ENCODE data around the gene PLB1. TPM values are rescaled to one million over a fixed set of nuclear protein-coding genes. Genes with fewer than 3 reads are reported as not detected.

The PLB1 gene
- total RNA-seq, 1 experiment from 2014 or later, result 0.44 TPM

GRCh38 chr2:28688818-28689217 lies 193.0 kb downstream of the PLB1 start:
- ChIA-PET CTCF (no interaction called here), POLR2A (no interaction called here)
- DNase-seq (ENCODE audit: low spot score), result no peak
- H3K9me3 Mint-ChIP-seq, result peaks cover 13% of the 10 kb centered on the region
- H3K4me1 Mint-ChIP-seq, result peaks cover 6% of the 10 kb centered on the region
- no peaks in the 10 kb centered on the region; the same call in 1 of the 2 replicates for H3K27me3 Mint-ChIP-seq (ENCODE audit: low read depth)
- H3K36me3 Mint-ChIP-seq, result no peaks in the 10 kb centered on the region
- no peak overlapping the region for H3K27ac Mint-ChIP-seq
- no peak overlapping the region for H3K4me3 Mint-ChIP-seq
- TF ChIP-seq GRHL2 (CRISPR knock-in tag; IDR thresholded peaks at IDR 0.05; ENCODE audit: insufficient replicate concordance, severe bottlenecking) (no peak), NR2C2 (CRISPR knock-in tag; IDR thresholded peaks at IDR 0.05) (no peak), TP53 (CRISPR knock-in tag; IDR thresholded peaks at IDR 0.05) (no peak), ATF2 (CRISPR knock-in tag; IDR thresholded peaks at IDR 0.05; ENCODE audit: borderline replicate concordance, low read depth) (no peak), SMAD3 (CRISPR knock-in tag; IDR thresholded peaks at IDR 0.05; ENCODE audit: borderline replicate concordance) (no peak), ERG (CRISPR knock-in tag; IDR thresholded peaks at IDR 0.05) (no peak), ZNF396 (CRISPR knock-in tag; IDR thresholded peaks at IDR 0.05; ENCODE audit: borderline replicate concordance) (no peak), GTF2I (CRISPR knock-in tag; conservative IDR thresholded peaks at IDR 0.05) (no peak), CREM (CRISPR knock-in tag; IDR thresholded peaks at IDR 0.05) (no peak)
- ATAC-seq, result no peak

DNA sequence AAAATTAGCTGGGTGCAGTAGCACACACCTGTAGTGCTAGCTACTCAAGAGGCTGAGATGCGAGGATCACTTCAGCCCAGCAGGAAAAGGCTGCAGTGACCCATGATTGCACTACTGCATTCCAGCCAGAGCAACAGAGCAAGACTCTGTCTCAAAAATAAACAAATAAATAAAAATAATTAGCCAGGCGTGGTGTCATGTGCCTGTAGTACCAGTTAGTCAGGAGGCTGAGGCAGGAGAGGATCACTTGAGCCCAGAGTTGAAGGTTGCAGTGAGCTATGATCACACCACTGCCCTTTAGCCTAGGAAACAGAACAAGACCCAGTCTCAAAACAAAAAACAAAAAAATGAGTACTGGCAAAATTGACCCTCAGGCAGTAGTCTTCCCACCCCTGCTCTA lies 193.9 kb downstream of the PLB1 start:
- POLR2A ChIA-PET, result no interaction called here
- peaks cover 6% of the 10 kb centered on the region for H3K4me1 Mint-ChIP-seq
- no peak overlapping the region for H3K27ac Mint-ChIP-seq
- H3K4me3 Mint-ChIP-seq, result no peak overlapping the region
- no peaks in the 10 kb centered on the region; the same call in 1 of the 2 replicates for H3K27me3 Mint-ChIP-seq (ENCODE audit: low read depth)
- CTCF ChIA-PET, result no interaction called here
- TF ChIP-seq, protein P1, sequence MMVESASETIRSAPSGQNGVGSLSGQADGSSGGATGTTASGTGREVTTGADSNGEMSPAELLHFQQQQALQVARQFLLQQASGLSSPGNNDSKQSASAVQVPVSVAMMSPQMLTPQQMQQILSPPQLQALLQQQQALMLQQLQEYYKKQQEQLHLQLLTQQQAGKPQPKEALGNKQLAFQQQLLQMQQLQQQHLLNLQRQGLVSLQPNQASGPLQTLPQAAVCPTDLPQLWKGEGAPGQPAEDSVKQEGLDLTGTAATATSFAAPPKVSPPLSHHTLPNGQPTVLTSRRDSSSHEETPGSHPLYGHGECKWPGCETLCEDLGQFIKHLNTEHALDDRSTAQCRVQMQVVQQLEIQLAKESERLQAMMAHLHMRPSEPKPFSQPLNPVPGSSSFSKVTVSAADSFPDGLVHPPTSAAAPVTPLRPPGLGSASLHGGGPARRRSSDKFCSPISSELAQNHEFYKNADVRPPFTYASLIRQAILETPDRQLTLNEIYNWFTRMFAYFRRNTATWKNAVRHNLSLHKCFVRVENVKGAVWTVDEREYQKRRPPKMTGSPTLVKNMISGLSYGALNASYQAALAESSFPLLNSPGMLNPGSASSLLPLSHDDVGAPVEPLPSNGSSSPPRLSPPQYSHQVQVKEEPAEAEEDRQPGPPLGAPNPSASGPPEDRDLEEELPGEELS (CRISPR knock-in tag; IDR thresholded peaks at IDR 0.05), result no peak
- TF ChIP-seq PRDM15 (CRISPR knock-in tag; IDR thresholded peaks at IDR 0.05), result no peak
- TF ChIP-seq CBFB (CRISPR knock-in tag; IDR thresholded peaks at IDR 0.05; ENCODE audit: low read depth), result no peak
- TF ChIP-seq SP1 (CRISPR knock-in tag; conservative IDR thresholded peaks at IDR 0.05), result no peak
- TF ChIP-seq HMGA2 (CRISPR knock-in tag; IDR thresholded peaks at IDR 0.05), result no peak
- no peak for TF ChIP-seq ZNF671 (CRISPR knock-in tag; IDR thresholded peaks at IDR 0.05)
- no peak for TF ChIP-seq ZNF232 (CRISPR knock-in tag; IDR thresholded peaks at IDR 0.05)
- TF ChIP-seq NFE2L1 (CRISPR knock-in tag; IDR thresholded peaks at IDR 0.05), result no peak
- no peak for TF ChIP-seq ATF1 (CRISPR knock-in tag; IDR thresholded peaks at IDR 0.05)
- no peak for TF ChIP-seq PRRX2 (CRISPR knock-in tag; IDR thresholded peaks at IDR 0.05)
- TF ChIP-seq, protein P2, sequence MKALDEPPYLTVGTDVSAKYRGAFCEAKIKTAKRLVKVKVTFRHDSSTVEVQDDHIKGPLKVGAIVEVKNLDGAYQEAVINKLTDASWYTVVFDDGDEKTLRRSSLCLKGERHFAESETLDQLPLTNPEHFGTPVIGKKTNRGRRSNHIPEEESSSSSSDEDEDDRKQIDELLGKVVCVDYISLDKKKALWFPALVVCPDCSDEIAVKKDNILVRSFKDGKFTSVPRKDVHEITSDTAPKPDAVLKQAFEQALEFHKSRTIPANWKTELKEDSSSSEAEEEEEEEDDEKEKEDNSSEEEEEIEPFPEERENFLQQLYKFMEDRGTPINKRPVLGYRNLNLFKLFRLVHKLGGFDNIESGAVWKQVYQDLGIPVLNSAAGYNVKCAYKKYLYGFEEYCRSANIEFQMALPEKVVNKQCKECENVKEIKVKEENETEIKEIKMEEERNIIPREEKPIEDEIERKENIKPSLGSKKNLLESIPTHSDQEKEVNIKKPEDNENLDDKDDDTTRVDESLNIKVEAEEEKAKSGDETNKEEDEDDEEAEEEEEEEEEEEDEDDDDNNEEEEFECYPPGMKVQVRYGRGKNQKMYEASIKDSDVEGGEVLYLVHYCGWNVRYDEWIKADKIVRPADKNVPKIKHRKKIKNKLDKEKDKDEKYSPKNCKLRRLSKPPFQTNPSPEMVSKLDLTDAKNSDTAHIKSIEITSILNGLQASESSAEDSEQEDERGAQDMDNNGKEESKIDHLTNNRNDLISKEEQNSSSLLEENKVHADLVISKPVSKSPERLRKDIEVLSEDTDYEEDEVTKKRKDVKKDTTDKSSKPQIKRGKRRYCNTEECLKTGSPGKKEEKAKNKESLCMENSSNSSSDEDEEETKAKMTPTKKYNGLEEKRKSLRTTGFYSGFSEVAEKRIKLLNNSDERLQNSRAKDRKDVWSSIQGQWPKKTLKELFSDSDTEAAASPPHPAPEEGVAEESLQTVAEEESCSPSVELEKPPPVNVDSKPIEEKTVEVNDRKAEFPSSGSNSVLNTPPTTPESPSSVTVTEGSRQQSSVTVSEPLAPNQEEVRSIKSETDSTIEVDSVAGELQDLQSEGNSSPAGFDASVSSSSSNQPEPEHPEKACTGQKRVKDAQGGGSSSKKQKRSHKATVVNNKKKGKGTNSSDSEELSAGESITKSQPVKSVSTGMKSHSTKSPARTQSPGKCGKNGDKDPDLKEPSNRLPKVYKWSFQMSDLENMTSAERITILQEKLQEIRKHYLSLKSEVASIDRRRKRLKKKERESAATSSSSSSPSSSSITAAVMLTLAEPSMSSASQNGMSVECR (CRISPR knock-in tag; IDR thresholded peaks at IDR 0.05; ENCODE audit: borderline replicate concordance), result no peak
- TF ChIP-seq CREM (CRISPR knock-in tag; IDR thresholded peaks at IDR 0.05), result no peak
- peaks cover 9% of the 10 kb centered on the region for H3K9me3 Mint-ChIP-seq
- no peak for DNase-seq (ENCODE audit: low spot score)
- ATAC-seq, result no peak
- H3K36me3 Mint-ChIP-seq, result no peaks in the 10 kb centered on the region
